Panc1 (cell line): Measurements from ENCODE around the gene DEPDC5. TPM values are rescaled to one million over a fixed set of nuclear protein-coding genes. Genes with fewer than 3 reads are reported as not detected.

Experiments
- ATAC-seq: fragments of 200-7000 bp; cut with Tn5 transposase; 2 replicates; pipeline ENCODE4 v1.9.1; 2020; ENCODE audit warnings: mild to moderate bottlenecking, moderate library complexity
- BruUV-seq: library from RNA; stranded (reverse); fragments of 400-500 nt; replicated peaks from 2 replicates; lab custom pipeline; 2021; lab: Mats Ljungman, UMichigan
- CTCF ChIA-PET: fragments of 300-600 bp; sonication (Branson Sonifier 250); formaldehyde crosslinking; loops from one replicate; lab custom pipeline; 2022; ENCODE audit warnings: antibody characterized with exemption; lab: Charles Lee
- POLR2A ChIA-PET: fragments of 300-600 bp; sonication (Branson Sonifier 250); formaldehyde crosslinking; loops from one replicate; lab custom pipeline; 2022; ENCODE audit warnings: antibody characterized with exemption; lab: Charles Lee
- DNase-seq: peaks from one replicate; pipeline ENCODE4 v3.0.0-alpha.2; 2010; ENCODE audit warnings: low read depth, low spot score
- H3K27ac ChIP-seq: 2 replicates; pipeline ENCODE4 v1.5.1; 2011; ENCODE audit warnings: mild to moderate bottlenecking, low read length, inconsistent platforms
- H3K27me3 ChIP-seq: fragments of 200-500 bp; sonication (Bioruptor generic); 2 replicates; pipeline ENCODE4 v1.6.0; 2014; ENCODE audit warnings: low read length, inconsistent platforms; ENCODE audit not compliant: control insufficient read depth, insufficient read depth
- H3K36me3 ChIP-seq: fragments of 200-500 bp; sonication (Bioruptor generic); 2 replicates; pipeline ENCODE4 v1.5.1; 2014; ENCODE audit warnings: inconsistent platforms, mild to moderate bottlenecking, low read length, moderate library complexity; ENCODE audit not compliant: control insufficient read depth, insufficient read depth
- H3K4me1 ChIP-seq: 2 replicates; pipeline ENCODE4 v1.5.1; 2011; ENCODE audit warnings: inconsistent platforms, mild to moderate bottlenecking, low read length, moderate library complexity; ENCODE audit not compliant: control insufficient read depth, insufficient read depth
- H3K4me3 ChIP-seq, 2 experiments: 2 replicates each; pipeline ENCODE4 v1.5.1; 2011 to 2012; ENCODE audit warnings: low read depth in 2 of 2, low read length in 2 of 2, mild to moderate bottlenecking in 2 of 2, inconsistent platforms in 1 of 2, moderate library complexity in 1 of 2
- H3K9me3 ChIP-seq: fragments of 200-500 bp; sonication (Bioruptor generic); 2 replicates; pipeline ENCODE4 v1.5.1; 2014; ENCODE audit warnings: low read depth, mild to moderate bottlenecking, inconsistent platforms, low read length, moderate library complexity; ENCODE audit not compliant: control insufficient read depth, insufficient read depth
- POLR2AphosphoS5 ChIP-seq: IDR thresholded peaks from 2 replicates; pipeline ENCODE4 v1.6.1; 2012; ENCODE audit warnings: mild to moderate bottlenecking, low read depth, low read length, moderate library complexity
- SIN3A ChIP-seq: IDR thresholded peaks from 2 replicates; pipeline ENCODE4 v1.6.1; 2012; ENCODE audit warnings: low read depth, mild to moderate bottlenecking, low read length, moderate library complexity, borderline replicate concordance; ENCODE audit not compliant: insufficient read depth
- TCF7L2 ChIP-seq: IDR thresholded peaks from 2 replicates; pipeline ENCODE4 v1.6.1; 2011; ENCODE audit warnings: mild to moderate bottlenecking, low read depth, low read length, inconsistent platforms
- in situ Hi-C: cut with HindIII; loops from 2 replicates; pipeline ENCODE4 v1.10.0; 2016; ENCODE audit warnings: low sequenced_read_pairs, low pct_unique_long_range_greater_than_20kb
- intact Hi-C: fragments of 100-400 bp; cut with micrococcal nuclease; formaldehyde crosslinking; loops from one replicate; pipeline ENCODE4 v1.10.0; 2022; ENCODE audit not compliant: unreplicated experiment
- total RNA-seq: library from RNA; stranded (reverse); gene quantifications from one replicate; pipeline ENCODE4 v1.2.1, GENCODE V29; 2021; ENCODE audit not compliant: unreplicated experiment
- TF ChIP-seq, protein P1 (sequence below): fragments of 450-650 bp; IDR thresholded peaks from 2 replicates; pipeline ENCODE4 v1.5.1; 2017; ENCODE audit warnings: mild to moderate bottlenecking
- TF ChIP-seq, protein P2 (sequence below), 2 experiments: IDR thresholded peaks; 2 replicates each; pipeline ENCODE4 v1.6.1; 2011 to 2012; ENCODE audit warnings: low read depth in 2 of 2, control low read depth in 1 of 2, low read length in 1 of 2, mild to moderate bottlenecking in 1 of 2, moderate library complexity in 1 of 2; ENCODE audit not compliant: insufficient read depth in 1 of 2

DEPDC5 gene
- total RNA-seq, 1 experiment from 2014 or later, result 20.2 TPM

- no peak overlapping the region for H3K4me3 ChIP-seq
- no peak for ATAC-seq
- TF ChIP-seq, protein P1, sequence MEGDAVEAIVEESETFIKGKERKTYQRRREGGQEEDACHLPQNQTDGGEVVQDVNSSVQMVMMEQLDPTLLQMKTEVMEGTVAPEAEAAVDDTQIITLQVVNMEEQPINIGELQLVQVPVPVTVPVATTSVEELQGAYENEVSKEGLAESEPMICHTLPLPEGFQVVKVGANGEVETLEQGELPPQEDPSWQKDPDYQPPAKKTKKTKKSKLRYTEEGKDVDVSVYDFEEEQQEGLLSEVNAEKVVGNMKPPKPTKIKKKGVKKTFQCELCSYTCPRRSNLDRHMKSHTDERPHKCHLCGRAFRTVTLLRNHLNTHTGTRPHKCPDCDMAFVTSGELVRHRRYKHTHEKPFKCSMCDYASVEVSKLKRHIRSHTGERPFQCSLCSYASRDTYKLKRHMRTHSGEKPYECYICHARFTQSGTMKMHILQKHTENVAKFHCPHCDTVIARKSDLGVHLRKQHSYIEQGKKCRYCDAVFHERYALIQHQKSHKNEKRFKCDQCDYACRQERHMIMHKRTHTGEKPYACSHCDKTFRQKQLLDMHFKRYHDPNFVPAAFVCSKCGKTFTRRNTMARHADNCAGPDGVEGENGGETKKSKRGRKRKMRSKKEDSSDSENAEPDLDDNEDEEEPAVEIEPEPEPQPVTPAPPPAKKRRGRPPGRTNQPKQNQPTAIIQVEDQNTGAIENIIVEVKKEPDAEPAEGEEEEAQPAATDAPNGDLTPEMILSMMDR, result no peak
- TF ChIP-seq POLR2AphosphoS5 (no peak), SIN3A (no peak), TCF7L2 (no peak)
- TF ChIP-seq, protein P2, sequence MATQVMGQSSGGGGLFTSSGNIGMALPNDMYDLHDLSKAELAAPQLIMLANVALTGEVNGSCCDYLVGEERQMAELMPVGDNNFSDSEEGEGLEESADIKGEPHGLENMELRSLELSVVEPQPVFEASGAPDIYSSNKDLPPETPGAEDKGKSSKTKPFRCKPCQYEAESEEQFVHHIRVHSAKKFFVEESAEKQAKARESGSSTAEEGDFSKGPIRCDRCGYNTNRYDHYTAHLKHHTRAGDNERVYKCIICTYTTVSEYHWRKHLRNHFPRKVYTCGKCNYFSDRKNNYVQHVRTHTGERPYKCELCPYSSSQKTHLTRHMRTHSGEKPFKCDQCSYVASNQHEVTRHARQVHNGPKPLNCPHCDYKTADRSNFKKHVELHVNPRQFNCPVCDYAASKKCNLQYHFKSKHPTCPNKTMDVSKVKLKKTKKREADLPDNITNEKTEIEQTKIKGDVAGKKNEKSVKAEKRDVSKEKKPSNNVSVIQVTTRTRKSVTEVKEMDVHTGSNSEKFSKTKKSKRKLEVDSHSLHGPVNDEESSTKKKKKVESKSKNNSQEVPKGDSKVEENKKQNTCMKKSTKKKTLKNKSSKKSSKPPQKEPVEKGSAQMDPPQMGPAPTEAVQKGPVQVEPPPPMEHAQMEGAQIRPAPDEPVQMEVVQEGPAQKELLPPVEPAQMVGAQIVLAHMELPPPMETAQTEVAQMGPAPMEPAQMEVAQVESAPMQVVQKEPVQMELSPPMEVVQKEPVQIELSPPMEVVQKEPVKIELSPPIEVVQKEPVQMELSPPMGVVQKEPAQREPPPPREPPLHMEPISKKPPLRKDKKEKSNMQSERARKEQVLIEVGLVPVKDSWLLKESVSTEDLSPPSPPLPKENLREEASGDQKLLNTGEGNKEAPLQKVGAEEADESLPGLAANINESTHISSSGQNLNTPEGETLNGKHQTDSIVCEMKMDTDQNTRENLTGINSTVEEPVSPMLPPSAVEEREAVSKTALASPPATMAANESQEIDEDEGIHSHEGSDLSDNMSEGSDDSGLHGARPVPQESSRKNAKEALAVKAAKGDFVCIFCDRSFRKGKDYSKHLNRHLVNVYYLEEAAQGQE (IDR thresholded peaks at IDR 0.05; ENCODE audit: insufficient read depth in 1 of 2, low read depth in 2 of 2, low read length in 1 of 2), result no peak
- no peaks in the 10 kb centered on the region for H3K9me3 ChIP-seq
- no peaks in the 10 kb centered on the region for H3K4me1 ChIP-seq
- ChIA-PET POLR2A (no interaction called here), CTCF (no interaction called here)
- H3K36me3 ChIP-seq, result no peaks in the 10 kb centered on the region
- no peaks in the 10 kb centered on the region for H3K27me3 ChIP-seq
- no peak for DNase-seq
- intact Hi-C loops, result no loop called here
- in situ Hi-C loops, result no loop called here
- no peak overlapping the region for H3K27ac ChIP-seq
- no TSS peak for BruUV-seq
These were observed 152.8 kb downstream of the DEPDC5 start for GRCh38 chr22:31906569-31906968.

GRCh38 chr22:31909977-31910376 is 156.2 kb downstream of the DEPDC5 start:
- Histone ChIP-seq H3K4me1 (no peaks in the 10 kb centered on the region), H3K27me3 (no peaks in the 10 kb centered on the region), H3K36me3 (no peaks in the 10 kb centered on the region), H3K27ac (no peak overlapping the region), H3K4me3 (no peak overlapping the region), H3K9me3 (no peaks in the 10 kb centered on the region)
- in situ Hi-C loops (no loop called here), intact Hi-C loops (no loop called here)
- ChIA-PET CTCF (no interaction called here), POLR2A (no interaction called here)
- DNase-seq (no peak), ATAC-seq (no peak)
- no TSS peak for BruUV-seq
- TF ChIP-seq, protein P1, result no peak
- TF ChIP-seq TCF7L2, result no peak
- no peak for TF ChIP-seq POLR2AphosphoS5
- no peak for TF ChIP-seq SIN3A
- TF ChIP-seq, protein P2 (IDR thresholded peaks at IDR 0.05; ENCODE audit: insufficient read depth in 1 of 2, low read depth in 2 of 2, low read length in 1 of 2), result no peak
